T-helper 2 cell treated with Interferon-gamma antibody and Interleukin-4, amounts not matched to agents 100 ng/mL and 5 ng/mL, for 36 hours (primary cell): ENCODE results near the gene DTWD2. TPM values are rescaled to one million over a fixed set of nuclear protein-coding genes. Genes with fewer than 3 reads are reported as not detected.
"Not testable (repeated sequence)": the region's sequence is repeated elsewhere in the genome, so short reads cannot be mapped to it uniquely, and the experiment has no call there.

ENCODE experiments used
- intact Hi-C: fragments of 100-400 bp; cut with micrococcal nuclease; formaldehyde crosslinking; loops from one replicate; pipeline ENCODE4 v1.15.1; 2023
- total RNA-seq: library from RNA; stranded (reverse); gene quantifications from 2 replicates; pipeline ENCODE4 v1.2.3, GENCODE V29; 2022

Gene DTWD2
- total RNA-seq, 1 donor from 2014 or later = 2.8 TPM

DNA sequence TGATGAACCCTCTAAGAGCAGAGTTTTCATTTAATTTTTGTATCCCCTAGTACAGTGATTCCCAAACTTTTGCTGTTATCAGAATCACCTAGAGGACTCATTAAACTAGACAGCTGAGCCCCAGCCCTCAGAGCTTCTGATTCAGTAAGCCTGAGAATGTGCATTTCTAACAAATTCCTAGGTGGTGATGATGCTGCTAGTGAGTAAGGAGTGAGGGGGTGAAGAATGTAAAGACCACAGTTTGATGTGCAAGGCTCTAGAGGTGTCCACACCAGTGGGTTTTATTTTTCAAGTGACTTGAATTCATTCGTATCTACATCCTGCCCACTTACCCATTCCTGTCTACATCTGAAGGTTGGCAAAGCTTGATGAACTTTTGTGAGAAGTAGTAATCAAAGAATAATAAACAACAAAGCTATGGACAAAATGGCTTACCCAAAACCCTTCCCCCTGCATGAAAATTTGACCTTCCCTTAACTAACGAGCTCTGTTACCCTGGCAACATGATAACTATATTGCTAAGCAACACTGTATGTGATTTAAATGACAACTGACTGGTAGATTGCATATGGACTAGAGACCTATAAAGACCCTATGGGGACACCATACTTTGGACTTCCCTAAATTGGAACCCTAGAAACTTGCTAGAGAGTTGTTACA is 35.2 kb downstream of the DTWD2 start:
- intact Hi-C loops = no loop called here

GRCh38 chr5:118952306-118952705 is 36.0 kb downstream of the DTWD2 start:
- intact Hi-C loops = not testable (repeated sequence)

GRCh38 chr5:118950354-118950753 is 38.0 kb downstream of the DTWD2 start:
- intact Hi-C loops = not testable (repeated sequence)

GRCh38 chr5:118946138-118946800 is 42.1 kb downstream of the DTWD2 start:
- intact Hi-C loops = no loop called here

DNA sequence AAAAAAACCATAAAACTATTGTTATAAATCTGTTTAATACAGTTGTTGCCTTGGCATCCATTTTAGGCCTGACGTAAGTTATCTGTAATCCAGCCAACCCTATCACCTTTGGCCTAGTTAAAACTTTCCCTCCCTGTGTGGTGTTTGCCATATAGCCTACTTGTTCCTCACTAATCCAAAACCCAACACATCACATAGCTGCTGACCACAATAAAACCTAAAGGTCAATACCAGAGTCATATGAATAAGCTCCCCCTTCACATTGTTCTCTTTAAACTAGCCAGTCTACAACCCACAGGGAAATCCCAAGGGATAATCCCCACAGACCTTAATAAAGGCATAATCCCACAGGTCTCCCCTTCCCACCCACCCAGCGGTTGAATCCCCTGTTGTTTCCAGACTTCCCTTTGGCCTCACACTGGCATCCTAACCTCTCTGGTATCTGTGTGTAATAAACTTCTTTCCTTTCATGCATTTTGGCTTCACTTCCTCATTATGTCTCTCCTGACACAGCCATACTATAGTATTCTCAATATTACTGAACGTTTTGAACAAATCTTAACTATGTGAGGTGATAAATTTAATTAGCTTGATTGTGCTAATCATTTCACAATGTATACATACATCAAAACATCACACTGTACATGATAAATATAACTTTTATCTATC is 50.8 kb downstream of the DTWD2 start:
- intact Hi-C loops = no loop called here

DNA sequence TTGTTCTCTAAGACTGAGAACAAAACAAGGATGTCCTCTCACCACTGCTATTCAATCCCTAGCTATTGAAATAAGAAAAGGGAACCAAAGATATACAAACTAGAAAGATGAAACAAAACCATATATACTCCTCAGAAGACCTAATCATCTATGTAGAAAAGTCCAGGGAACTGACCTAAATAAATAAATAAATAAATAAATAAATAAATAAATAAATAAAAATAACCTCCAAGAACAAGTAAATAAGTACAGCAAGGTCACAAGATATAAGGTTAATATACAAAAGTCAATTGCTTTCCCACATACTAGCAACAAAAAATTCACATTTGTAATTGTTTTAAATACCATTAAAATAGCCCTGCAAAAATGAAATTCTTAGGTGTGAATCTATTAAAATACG is 54.6 kb downstream of the DTWD2 start:
- intact Hi-C loops = no loop called here

GRCh38 chr5:118931564-118931963 is 56.8 kb downstream of the DTWD2 start:
- intact Hi-C loops = no loop called here

DNA sequence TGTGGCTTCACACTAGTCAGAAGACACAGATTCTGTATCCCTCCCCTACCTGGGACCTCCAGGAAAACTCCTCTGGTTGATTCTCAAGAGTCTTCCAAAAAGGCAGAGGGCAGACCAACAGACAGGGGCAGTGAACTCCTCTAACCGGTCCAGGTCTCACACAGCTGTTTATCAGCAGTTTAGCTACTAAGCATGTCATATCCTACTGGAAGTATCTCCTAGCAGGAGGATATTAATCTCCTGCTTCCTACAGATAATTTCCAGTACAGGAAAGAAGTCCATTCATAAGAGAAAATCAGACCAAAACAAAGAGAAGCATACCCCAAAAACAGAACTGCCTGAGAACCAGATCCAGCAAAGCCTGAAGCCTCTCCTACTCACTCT is 64.3 kb downstream of the DTWD2 start:
- intact Hi-C loops = no loop called here

DNA sequence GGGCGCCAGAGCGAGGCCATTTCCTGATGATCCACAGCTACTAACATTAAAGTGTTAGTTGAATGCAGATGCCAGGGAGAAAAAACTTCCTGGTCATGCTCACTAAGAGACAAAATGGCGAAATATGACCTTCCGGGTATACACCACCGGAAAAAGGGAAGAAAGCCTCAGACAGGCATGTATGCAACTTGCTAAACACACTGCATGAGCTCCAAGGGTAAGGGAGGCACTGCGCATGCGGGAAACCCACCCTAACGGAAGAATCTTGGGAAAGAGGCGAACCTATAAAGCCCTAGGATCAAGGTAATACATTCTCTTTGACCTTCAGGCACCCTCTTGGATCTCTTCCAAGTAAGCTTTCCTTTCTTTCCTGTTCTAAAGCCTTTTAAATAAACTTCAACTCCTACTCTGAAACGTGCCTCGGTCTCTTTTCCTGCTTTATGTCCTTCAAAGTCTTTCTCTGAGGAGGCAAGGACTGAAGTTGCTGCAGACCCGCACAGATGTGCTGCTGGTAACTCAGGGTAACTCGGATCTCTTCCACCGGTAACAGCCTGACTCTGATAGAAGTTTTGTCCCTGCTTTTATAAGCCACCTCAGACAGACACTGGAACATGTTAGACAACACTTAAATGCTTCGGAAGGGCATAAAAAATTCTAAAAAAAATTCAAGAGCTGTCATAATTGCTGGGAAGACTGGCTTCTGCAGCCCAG is 64.9 kb downstream of the DTWD2 start:
- intact Hi-C loops = no loop called here

GRCh38 chr5:118921866-118922265 is 66.5 kb downstream of the DTWD2 start:
- intact Hi-C loops = no loop called here

GRCh38 chr5:118919016-118919415 is 69.3 kb downstream of the DTWD2 start:
- intact Hi-C loops = no loop called here

GRCh38 chr5:118918232-118918631 is 70.1 kb downstream of the DTWD2 start:
- intact Hi-C loops = no loop called here

GRCh38 chr5:118907536-118907935 is 80.8 kb downstream of the DTWD2 start:
- intact Hi-C loops = not testable (repeated sequence)

GRCh38 chr5:118906947-118907346 is 81.4 kb downstream of the DTWD2 start:
- intact Hi-C loops = no loop called here

GRCh38 chr5:118905196-118905595 is 83.2 kb downstream of the DTWD2 start:
- intact Hi-C loops = no loop called here

GRCh38 chr5:118902656-118903438 is 85.5 kb downstream of the DTWD2 start:
- intact Hi-C loops = no loop called here

DNA sequence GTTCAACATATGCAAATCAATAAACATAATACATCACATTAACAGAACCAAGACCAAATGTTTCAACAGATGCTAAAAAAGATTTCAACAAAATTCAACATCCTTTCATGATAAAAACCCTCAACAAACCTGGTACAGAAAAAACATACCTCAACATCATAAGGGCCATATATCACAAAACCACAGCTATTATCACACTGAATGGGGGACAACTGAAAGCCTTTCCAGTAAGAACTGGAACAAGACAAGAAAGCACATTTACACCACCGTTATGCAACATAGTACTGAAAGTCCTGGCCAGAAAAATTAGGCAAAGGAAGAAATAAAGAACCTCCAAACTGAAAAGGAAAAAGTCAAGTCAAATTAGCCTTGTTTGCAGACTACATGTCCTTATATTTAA is 93.6 kb downstream of the DTWD2 start:
- intact Hi-C loops = no loop called here

GRCh38 chr5:118891252-118891651 is 97.1 kb downstream of the DTWD2 start:
- intact Hi-C loops = no loop called here

- intact Hi-C loops = no loop called here
Observed at GRCh38 chr5:118889165-118889564, 99.2 kb downstream of the DTWD2 start.

DNA sequence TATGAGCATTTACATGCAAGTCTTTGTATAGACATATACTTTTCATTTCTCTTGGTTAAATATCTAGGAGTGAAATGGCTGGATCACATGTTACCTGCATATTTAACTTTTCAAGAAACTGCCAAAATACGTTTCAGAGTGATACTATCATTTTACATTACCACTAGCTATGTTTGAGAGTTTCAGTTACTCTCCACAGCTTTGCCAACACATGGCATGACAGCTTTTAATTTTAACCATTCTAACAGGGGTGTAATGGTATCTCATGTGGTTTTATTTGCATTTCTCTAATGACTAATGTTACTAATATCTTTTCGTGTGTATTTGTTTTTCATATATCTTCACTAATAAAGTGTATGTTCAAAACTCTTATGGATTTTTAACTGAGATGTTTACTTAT is 99.8 kb downstream of the DTWD2 start:
- intact Hi-C loops = no loop called here

DNA sequence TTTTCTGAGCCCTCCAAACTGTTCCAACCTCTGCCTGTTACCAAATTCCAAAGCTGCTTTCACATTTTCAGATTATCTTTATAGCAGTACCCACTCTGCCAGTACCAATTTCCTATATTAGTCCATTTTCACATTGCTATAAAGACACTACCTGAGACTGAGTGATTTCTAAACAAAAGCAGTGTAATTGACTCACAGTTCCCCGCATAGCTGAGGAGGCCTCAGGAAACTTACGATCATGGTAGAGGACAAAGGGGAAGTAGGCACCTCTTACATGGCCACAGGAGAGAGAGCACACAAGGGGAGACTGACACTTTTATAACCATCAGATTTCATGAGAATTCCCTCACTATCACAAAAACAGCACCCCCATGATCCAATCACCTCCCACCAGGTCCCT is 105.0 kb downstream of the DTWD2 start:
- intact Hi-C loops = no loop called here
